K562 (cell line): ENCODE measurements around the gene SVEP1. TPM values are rescaled to one million over a fixed set of nuclear protein-coding genes. Genes with fewer than 3 reads are reported as not detected.
A peak's percentile ranks its signal among the peaks of the same experiment; 100 is the strongest.

ENCODE experiments used
- ATAC-seq: fragments of 200-7000 bp; cut with Tn5 transposase; 3 replicates; pipeline ENCODE4 v1.9.1; 2020; ENCODE audit warnings: moderate library complexity
- BruUV-seq: library from RNA; stranded (reverse); fragments of 400-500 nt; replicated peaks from 2 replicates; lab custom pipeline; 2021; lab: Mats Ljungman, UMichigan
- CTCF ChIA-PET: fragments of 300-600 bp; formaldehyde crosslinking; extraction: SDS; loops from one replicate; lab custom pipeline; 2021; ENCODE audit warnings: low intra/inter-chr PET ratio; lab: Yijun Ruan, JAX
- POLR2A ChIA-PET: fragments of 300-600, 350-650 bp; sonication (Branson Sonifier 250); formaldehyde crosslinking; extraction: SDS; loops from one replicate; lab custom pipeline; 2021; ENCODE audit warnings: antibody characterized with exemption, inconsistent platforms; lab: Yijun Ruan, JAX
- DNase-seq, 4 experiments: peaks; one replicate each; pipeline versions ENCODE4 v3.0.0 to v3.0.0-alpha.2; 2011 to 2018; ENCODE audit warnings: low spot score in 3 of 4, mixed read lengths in 3 of 4; ENCODE audit errors: extremely low read depth in 1 of 4
- FAIRE-seq: peaks from 2 replicates; lab custom pipeline; 2011; peaks lifted over from hg19 to GRCh38; lab: Jason Lieb, UNC
- H2AFZ ChIP-seq: 2 replicates; pipeline ENCODE4 v1.6.0; 2011; ENCODE audit warnings: low read depth, low read length, control low read depth, inconsistent platforms
- H3K27ac ChIP-seq: fragments of 200-600 bp; 3 replicates; pipeline ENCODE4 v1.8.0; 2011; ENCODE audit warnings: low read depth, mild to moderate bottlenecking, control low read depth, inconsistent platforms, low read length, moderate library complexity, mixed read lengths; ENCODE audit errors: extremely low read depth
- H3K27me3 ChIP-seq, 2 experiments: fragments of 300-600 bp in 1 of 2; 2 replicates in 1 of 2; 3 replicates in 1 of 2; pipeline versions ENCODE4 v1.6.0 to v1.8.0; 2011; ENCODE audit warnings: inconsistent platforms in 2 of 2, low read length in 2 of 2, mild to moderate bottlenecking in 1 of 2, mixed read lengths in 1 of 2, moderate library complexity in 1 of 2; ENCODE audit not compliant: control insufficient read depth in 2 of 2, insufficient read depth in 2 of 2
- H3K36me3 ChIP-seq: fragments of 300-600 bp; 3 replicates; pipeline ENCODE4 v1.8.0; 2011; ENCODE audit warnings: mild to moderate bottlenecking, low read length, inconsistent platforms; ENCODE audit not compliant: control insufficient read depth, insufficient read depth
- H3K4me1 ChIP-seq, 2 experiments: fragments of 200-600 bp in 1 of 2; replicated peaks in 1 of 2; 2 replicates in 1 of 2; 3 replicates in 1 of 2; pipeline versions ENCODE4 v1.5.1 to v1.8.0; 2011; ENCODE audit warnings: inconsistent platforms in 2 of 2, low read length in 2 of 2, mild to moderate bottlenecking in 1 of 2, mixed read lengths in 1 of 2, moderate library complexity in 1 of 2; ENCODE audit not compliant: control insufficient read depth in 2 of 2, insufficient read depth in 2 of 2
- H3K4me2 ChIP-seq: 2 replicates; pipeline ENCODE4 v1.6.1; 2011; ENCODE audit warnings: low read length, control low read depth, inconsistent platforms, mixed read lengths; ENCODE audit not compliant: insufficient read depth
- H3K4me3 ChIP-seq: fragments of 200-600 bp; sonication (generic), shearing (Covaris generic); 2 replicates; pipeline ENCODE4 v1.5.1; 2016; ENCODE audit warnings: control low read depth, inconsistent platforms
- H3K79me2 ChIP-seq: fragments of 200-600 bp; 3 replicates; pipeline ENCODE4 v1.8.0; 2011; ENCODE audit warnings: low read length, inconsistent platforms; ENCODE audit not compliant: control insufficient read depth, insufficient read depth
- H3K9ac ChIP-seq, 2 experiments: 2 replicates each; pipeline versions ENCODE4 v1.6.0 to v1.6.1; 2011; ENCODE audit warnings: low read depth in 2 of 2, low read length in 2 of 2, control low read depth in 1 of 2, inconsistent platforms in 1 of 2, mild to moderate bottlenecking in 1 of 2, mixed read lengths in 1 of 2; ENCODE audit not compliant: insufficient read depth in 1 of 2
- H3K9me1 ChIP-seq: one replicate; pipeline ENCODE4 v1.6.0; 2011; ENCODE audit warnings: inconsistent platforms, mild to moderate bottlenecking, low read length, moderate library complexity; ENCODE audit not compliant: control insufficient read depth, insufficient read depth
- H3K9me3 ChIP-seq: replicated peaks from 2 replicates; pipeline ENCODE4 v1.5.1; 2011; ENCODE audit warnings: low read depth, low read length, inconsistent platforms; ENCODE audit not compliant: control insufficient read depth, insufficient read depth
- H4K20me1 ChIP-seq: replicated peaks from 2 replicates; pipeline ENCODE4 v1.6.1; 2011; ENCODE audit warnings: low read length, inconsistent platforms, mixed read lengths; ENCODE audit not compliant: control insufficient read depth, insufficient read depth
- BMI1 ChIP-seq: fragments of 150-350 bp; IDR thresholded peaks from 2 replicates; pipeline ENCODE4 v1.6.1; 2014; ENCODE audit warnings: low read length
- CEBPB ChIP-seq: fragments of 450-650 bp; IDR thresholded peaks from 2 replicates; pipeline ENCODE4 v1.6.1; 2016; ENCODE audit warnings: missing genetic modification characterization, missing compliant biosample characterization
- CEBPG ChIP-seq, 3 experiments: fragments of 200-800 bp in 1 of 3; sonication (Bioruptor generic) in 1 of 3; sonication (generic) in 1 of 3; formaldehyde crosslinking in 1 of 3; IDR thresholded peaks in 2 of 3; conservative IDR thresholded peaks in 1 of 3; 2 replicates each; pipeline versions ENCODE4 v1.6.1 to v1.8.0; 2016 to 2022; ENCODE audit warnings: missing compliant biosample characterization in 2 of 3, missing genetic modification characterization in 2 of 3, mild to moderate bottlenecking in 1 of 3, missing genetic modification reagents in 1 of 3
- CREB3L1 ChIP-seq: fragments of 450-650 bp; IDR thresholded peaks from 2 replicates; pipeline ENCODE4 v1.6.1; 2014; ENCODE audit warnings: low read depth, mild to moderate bottlenecking, moderate library complexity, borderline replicate concordance
- FOXM1 ChIP-seq, 2 experiments: fragments of 450-650 bp in 1 of 2; sonication (generic) in 1 of 2; formaldehyde crosslinking in 1 of 2; IDR thresholded peaks; 2 replicates each; pipeline versions ENCODE4 v1.6.1 to v1.9.0; 2017 to 2022; ENCODE audit warnings: low read depth in 2 of 2, mild to moderate bottlenecking in 2 of 2, missing genetic modification reagents in 1 of 2, moderate library complexity in 1 of 2
- HMGXB4 ChIP-seq: sonication (generic); formaldehyde crosslinking; IDR thresholded peaks from 2 replicates; pipeline ENCODE4 v1.8.1; 2023; ENCODE audit warnings: mild to moderate bottlenecking, missing genetic modification reagents
- PBX2 ChIP-seq, 2 experiments: IDR thresholded peaks in 1 of 2; conservative IDR thresholded peaks in 1 of 2; 2 replicates each; pipeline ENCODE4 v1.6.1; 2016; ENCODE audit warnings: low read depth in 2 of 2, mild to moderate bottlenecking in 1 of 2, missing compliant biosample characterization in 1 of 2, missing genetic modification characterization in 1 of 2, moderate library complexity in 1 of 2
- POLR2AphosphoS2 ChIP-seq: IDR thresholded peaks from 2 replicates; pipeline ENCODE4 v1.6.1; 2012; ENCODE audit warnings: low read length, improper control_type of control experiment
- ZFPM2 ChIP-seq: fragments of 250-450 bp; sonication (Bioruptor Pico); IDR thresholded peaks from 2 replicates; pipeline ENCODE4 v1.5.1; 2022; ENCODE audit warnings: mild to moderate bottlenecking
- ZNF445 ChIP-seq: fragments of 250-450 bp; sonication (Bioruptor Pico); IDR thresholded peaks from 2 replicates; pipeline ENCODE4 v1.4.0; 2020; ENCODE audit warnings: low read depth, mild to moderate bottlenecking, moderate library complexity
- WGBS: fragments of 100-300 bp; shearing (Covaris generic); methylation state at CpG from one replicate; pipeline ENCODE4 v1.1.6; 2016; ENCODE audit warnings: low coverage, mixed read lengths; ENCODE audit not compliant: insufficient coverage; ENCODE audit errors: missing lambda C conversion rate; 5-methylcytosine and 5-hydroxymethylcytosine counted together
- in situ Hi-C: fragments of 300-500 bp; cut with MboI; formaldehyde crosslinking; loops from 4 replicates; pipeline ENCODE4 v1.15.0; 2018; ENCODE audit warnings: inconsistent platforms, mixed read lengths
- intact Hi-C: fragments of 100-400 bp; cut with micrococcal nuclease; formaldehyde crosslinking; loops from 2 replicates; pipeline ENCODE4 v1.14.2; 2022
- polyA plus RNA-seq, 8 experiments: library from polyadenylated mRNA; depleted of rRNA in 4 of 8; stranded (reverse) in 5 of 8; unstranded in 3 of 8; fragments of >200 nt; fragmentation: Nextera tagmentation in 2 of 8; fragmentation: Illumina TruSeq in 1 of 8; extraction: Ambion mirVana in 2 of 8; extraction: Trizol in 1 of 8; gene quantifications; 2 replicates each; pipeline versions ENCODE4 v1.2.1 to v1.2.3, GENCODE V29; 2011 to 2014; ENCODE audit warnings: inconsistent platforms in 1 of 8, missing spikeins in 1 of 8
- total RNA-seq, 7 experiments: library from RNA; depleted of rRNA in 6 of 7; stranded (reverse); fragments of >200 nt in 6 of 7; fragmentation: Illumina TruSeq in 2 of 7; extraction: Trizol in 2 of 7; gene quantifications; 2 replicates each; pipeline versions ENCODE4 v1.2.1 to v1.2.3, GENCODE V29; 2011 to 2021; ENCODE audit warnings: low replicate concordance in 1 of 7

SVEP1 gene
- total and polyA plus RNA-seq, 9 of the 15 experiments (the other 6 are each of a cell fraction or from before 2014, with no cell fraction given): 0.20 to 0.84 (median 0.43) TPM

- no peak for ATAC-seq
- no peak for FAIRE-seq
- in situ Hi-C loops: no loop called here
Observed at GRCh38 chr9:110404473-110404872, 175.1 kb downstream of the SVEP1 start.

GRCh38 chr9:110399983-110400382, 179.6 kb downstream of the SVEP1 start:
- H2AFZ ChIP-seq: no peak overlapping the region
- DNase-seq (no peak), FAIRE-seq (no peak), ATAC-seq (no peak)
- in situ Hi-C loops (no loop called here), intact Hi-C loops (no loop called here)
- ChIA-PET POLR2A (no interaction called here), CTCF (no interaction called here)
- H3K9me3 ChIP-seq: no peaks in the 10 kb centered on the region
- no peak overlapping the region for H3K9ac ChIP-seq
- no peaks in the 10 kb centered on the region for H4K20me1 ChIP-seq
- no peaks in the 10 kb centered on the region for H3K79me2 ChIP-seq
- no peak overlapping the region for H3K4me2 ChIP-seq
- no peaks in the 10 kb centered on the region for H3K9me1 ChIP-seq
- no peak overlapping the region for H3K27ac ChIP-seq
- H3K36me3 ChIP-seq: no peaks in the 10 kb centered on the region
- BruUV-seq: no TSS peak
- WGBS: 56% methylated on average over 4 of the region's 4 CpGs
- no peak overlapping the region for H3K4me3 ChIP-seq
- H3K27me3 ChIP-seq: no peaks in the 10 kb centered on the region
- no peaks in the 10 kb centered on the region for H3K4me1 ChIP-seq
- TF ChIP-seq CREB3L1 (no peak), HMGXB4 (CRISPR knock-in tag) (no peak), POLR2AphosphoS2 (no peak), ZNF445 (CRISPR knock-in tag) (no peak), PBX2 (CRISPR knock-in tag; IDR thresholded peaks at IDR 0.05; ENCODE audit: low read depth) (no peak), PBX2 (tag; conservative IDR thresholded peaks at IDR 0.05; ENCODE audit: low read depth) (no peak), ZFPM2 (CRISPR knock-in tag) (no peak), FOXM1 (IDR thresholded peaks at IDR 0.05; ENCODE audit: low read depth) (no peak), FOXM1 (CRISPR knock-in tag; IDR thresholded peaks at IDR 0.05; ENCODE audit: low read depth) (no peak)

More at GRCh38 chr9:110404473-110404872, 175.1 kb downstream of the SVEP1 start:
- Histone ChIP-seq H3K9me3 (no peaks in the 10 kb centered on the region), H3K27ac (no peak overlapping the region), H3K79me2 (no peaks in the 10 kb centered on the region), H3K4me1 (no peaks in the 10 kb centered on the region), H3K4me2 (no peak overlapping the region), H3K9ac (no peak overlapping the region), H4K20me1 (no peaks in the 10 kb centered on the region), H3K27me3 (no peaks in the 10 kb centered on the region; a peak in 1 of 5 replicates), H2AFZ (no peak overlapping the region), H3K4me3 (no peak overlapping the region), H3K9me1 (no peaks in the 10 kb centered on the region), H3K36me3 (no peaks in the 10 kb centered on the region)
- no peak for TF ChIP-seq CEBPG (CRISPR knock-in tag; IDR thresholded peaks at IDR 0.05)
- 0 out of 4 replicates have a peak, but pooled peaks of 1 of the 2 experiments have one; percentile 27 for TF ChIP-seq CEBPG (tag; conservative IDR thresholded peaks at IDR 0.05 in 1 of 2, IDR thresholded peaks at IDR 0.05 in 1 of 2)
- TF ChIP-seq BMI1: no peak
- TF ChIP-seq CEBPB (tag): peak; percentile 57
- ChIA-PET CTCF (no interaction called here), POLR2A (interaction anchor here (0.6 kb wide), 1 partner anchor 91 kb away, joined by 3 read pairs; no protein-coding TSS in a partner anchor)
- no peak for DNase-seq
- intact Hi-C loops: no loop called here
- 31% methylated on average over 4 of the region's 4 CpGs for WGBS
- BruUV-seq: no TSS peak
